CD14-positive monocyte (primary cell): ENCODE results near the gene NOB1. TPM values are rescaled to one million over a fixed set of nuclear protein-coding genes. Genes with fewer than 3 reads are reported as not detected.

Source experiments
- DNase-seq, 3 donors: peaks; one replicate each; pipeline ENCODE4 v3.0.0-alpha.2; 2011 to 2022
- H2AFZ ChIP-seq: 2 replicates; pipeline ENCODE4 v1.6.0; 2012; ENCODE audit warnings: mild to moderate bottlenecking, low read depth, low read length, inconsistent platforms; ENCODE audit not compliant: insufficient read depth, poor library complexity, severe bottlenecking
- H3K27ac ChIP-seq, 2 donors: 1 replicate in 1 of 2; 2 replicates in 1 of 2; pipeline ENCODE4 v1.5.1; 2012 to 2013; ENCODE audit warnings: low read length in 2 of 2, control low read depth in 1 of 2, inconsistent platforms in 1 of 2, low read depth in 1 of 2, mild to moderate bottlenecking in 1 of 2
- H3K27me3 ChIP-seq, 2 donors: one replicate each; pipeline versions ENCODE4 v1.6.0 to v1.6.1; 2011 to 2013; ENCODE audit warnings: low read length in 2 of 2; ENCODE audit not compliant: control insufficient read depth in 2 of 2, insufficient read depth in 2 of 2
- H3K36me3 ChIP-seq, 2 donors: replicated peaks in 1 of 2; 1 replicate in 1 of 2; 2 replicates in 1 of 2; pipeline versions ENCODE4 v1.5.1 to v1.6.1; 2012 to 2013; ENCODE audit warnings: low read length in 2 of 2, control low read depth in 1 of 2, inconsistent platforms in 1 of 2, mild to moderate bottlenecking in 1 of 2; ENCODE audit not compliant: insufficient read depth in 2 of 2, control insufficient read depth in 1 of 2
- H3K4me1 ChIP-seq, 2 donors: 1 replicate in 1 of 2; 2 replicates in 1 of 2; pipeline versions ENCODE4 v1.5.1 to v1.6.1; 2012 to 2013; ENCODE audit warnings: low read length in 2 of 2, control low read depth in 1 of 2, inconsistent platforms in 1 of 2, mild to moderate bottlenecking in 1 of 2, moderate library complexity in 1 of 2; ENCODE audit not compliant: insufficient read depth in 2 of 2, control insufficient read depth in 1 of 2
- H3K4me2 ChIP-seq: replicated peaks from 2 replicates; pipeline ENCODE3; 2012; ENCODE audit warnings: low read length, moderate library complexity, mild to moderate bottlenecking; ENCODE audit not compliant: poor library complexity, severe bottlenecking; ENCODE audit errors: extremely low read depth
- H3K4me3 ChIP-seq, 3 experiments: fragments of 200-600 bp in 1 of 3; sonication (generic) in 1 of 3; replicated peaks in 1 of 3; 1 replicate in 2 of 3; 2 replicates in 1 of 3; pipeline ENCODE4 v1.5.1; 2011 to 2013; ENCODE audit warnings: low read length in 3 of 3, mild to moderate bottlenecking in 3 of 3, control low read depth in 2 of 3, low read depth in 2 of 3, inconsistent platforms in 1 of 3, moderate library complexity in 1 of 3
- H3K79me2 ChIP-seq: 2 replicates; pipeline ENCODE4 v1.6.0; 2012; ENCODE audit warnings: mild to moderate bottlenecking, control low read depth, inconsistent platforms, low read length, moderate library complexity; ENCODE audit not compliant: insufficient read depth
- H3K9ac ChIP-seq: 2 replicates; pipeline ENCODE4 v1.6.0; 2017; ENCODE audit warnings: low read length, mild to moderate bottlenecking; ENCODE audit not compliant: insufficient read depth, poor library complexity, severe bottlenecking
- H3K9me3 ChIP-seq, 2 donors: replicated peaks in 1 of 2; 1 replicate in 1 of 2; 2 replicates in 1 of 2; pipeline versions ENCODE4 v1.5.1 to v1.6.1; 2012 to 2013; ENCODE audit warnings: low read length in 2 of 2, control low read depth in 1 of 2; ENCODE audit not compliant: control insufficient read depth in 1 of 2, insufficient read depth in 1 of 2
- H4K20me1 ChIP-seq: 2 replicates; pipeline ENCODE4 v1.6.0; 2012; ENCODE audit warnings: mild to moderate bottlenecking, low read length, control low read depth, moderate library complexity; ENCODE audit not compliant: insufficient read depth
- H3K27ac Mint-ChIP-seq, 7 donors: one replicate each; pipeline ENCODE4 v1.8.0; 2020; ENCODE audit warnings: mild to moderate bottlenecking in 7 of 7, mixed read lengths in 7 of 7, moderate library complexity in 6 of 7, inconsistent platforms in 2 of 7
- H3K27me3 Mint-ChIP-seq, 3 donors: one replicate each; pipeline ENCODE4 v1.8.0; 2021 to 2022; ENCODE audit warnings: low read depth in 3 of 3, mild to moderate bottlenecking in 3 of 3, mixed read lengths in 3 of 3, moderate library complexity in 3 of 3, inconsistent platforms in 1 of 3
- H3K36me3 Mint-ChIP-seq, 2 donors: one replicate each; pipeline ENCODE4 v1.8.0; 2020; ENCODE audit warnings: mixed read lengths in 2 of 2, inconsistent platforms in 1 of 2, mild to moderate bottlenecking in 1 of 2
- H3K4me1 Mint-ChIP-seq: one replicate; pipeline ENCODE4 v1.8.0; 2020; ENCODE audit warnings: mild to moderate bottlenecking, mixed read lengths
- H3K4me3 Mint-ChIP-seq, 2 donors: one replicate each; pipeline ENCODE4 v1.8.0; 2020; ENCODE audit warnings: mild to moderate bottlenecking in 2 of 2, mixed read lengths in 2 of 2, moderate library complexity in 1 of 2
- H3K9me3 Mint-ChIP-seq, 7 donors: one replicate each; pipeline ENCODE4 v1.8.0; 2020 to 2022; ENCODE audit warnings: mixed read lengths in 7 of 7, mild to moderate bottlenecking in 6 of 7, moderate library complexity in 6 of 7, inconsistent platforms in 2 of 7
- CTCF ChIP-seq: fragments of 200-600 bp; IDR thresholded peaks from one replicate; pipeline ENCODE4 v1.8.0; 2022; ENCODE audit warnings: antibody characterized with exemption, mild to moderate bottlenecking
- WGBS: methylation state at CpG from one replicate; pipeline ENCODE4 v1.1.5; 2013; ENCODE audit warnings: missing lambda C conversion rate; ENCODE audit not compliant: insufficient coverage; 5-methylcytosine and 5-hydroxymethylcytosine counted together
- intact Hi-C, 2 donors: fragments of 100-400 bp; cut with micrococcal nuclease; formaldehyde crosslinking; loops; one replicate each; pipeline versions ENCODE4 v1.15.0 to v1.15.1; 2023
- polyA minus RNA-seq: library from RNA; depleted of rRNA, polyadenylated mRNA; stranded (reverse); fragments of >200 nt; gene quantifications from 2 replicates; pipeline ENCODE4 v1.2.3, GENCODE V29; 2012
- polyA plus RNA-seq, 3 donors: library from polyadenylated mRNA; depleted of rRNA in 1 of 3; unstranded in 2 of 3; stranded (reverse) in 1 of 3; fragments of 300-500 nt in 2 of 3; fragments of >200 nt in 1 of 3; fragmentation: Illumina TruSeq in 2 of 3; gene quantifications; 1 replicate in 2 of 3; 2 replicates in 1 of 3; pipeline ENCODE4 v1.2.3, GENCODE V29; 2012 to 2021
- total RNA-seq, 12 experiments: library from RNA in 1 of 12; stranded (reverse) in 1 of 12; fragments of 120-200 nt in 1 of 12; gene quantifications; one replicate each; pipeline ENCODE4 v1.2.4 and lab custom pipeline; 2013 to 2026; ENCODE audit warnings: mixed read lengths in 6 of 12, inconsistent platforms in 1 of 12

Gene NOB1
- total RNA-seq (2013): 10.1 TPM
- polyA plus RNA-seq (10 to 100 TPM; 15.7 to 27.5 (median 18.0) TPM), polyA minus RNA-seq (24.8 and 36.1 TPM in 2 replicates), total RNA-seq (lab: John Stamatoyannopoulos, UW) (3.2 to 13.6 (median 9.5) reads per million in 11 experiments)

DNA sequence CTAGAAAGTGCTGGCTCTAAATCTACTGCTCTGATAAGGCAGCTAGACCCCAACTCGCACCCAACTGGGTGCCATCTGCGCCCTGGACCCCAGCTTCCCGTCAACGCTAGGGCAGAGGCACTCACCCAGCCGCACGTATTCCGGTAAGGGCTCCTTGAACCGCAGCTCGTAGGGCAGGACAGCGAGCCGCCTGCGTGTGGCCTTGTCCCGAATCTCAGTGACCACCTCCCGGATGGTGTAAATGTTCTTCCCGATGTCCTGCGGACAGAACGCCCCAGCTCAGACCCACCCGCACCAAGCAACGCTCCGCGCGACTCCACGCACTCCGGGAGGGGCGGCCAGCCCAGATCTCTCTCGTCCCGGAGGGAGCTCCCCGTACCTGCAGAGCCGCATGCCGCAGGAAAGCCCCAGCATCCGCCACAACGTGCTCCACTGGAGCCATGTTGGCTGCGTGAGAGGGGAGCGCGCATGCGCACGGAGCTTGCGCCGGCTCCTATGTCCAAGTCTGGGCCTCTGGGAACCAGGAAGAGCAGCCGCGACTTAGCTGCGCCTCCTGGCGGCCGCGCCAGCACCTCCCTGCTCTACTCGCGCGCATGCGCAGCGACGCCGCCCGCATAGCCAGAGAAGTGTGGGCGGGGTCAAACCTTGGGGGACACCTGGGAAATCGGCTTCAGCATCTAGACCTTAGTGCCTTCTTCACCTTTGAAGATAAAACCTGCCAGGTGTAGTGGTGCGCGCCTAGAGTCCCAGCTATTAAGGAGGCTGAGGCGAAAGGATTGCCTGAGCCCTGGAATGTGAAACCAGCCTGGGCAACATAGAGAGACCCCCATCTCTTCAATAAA, at the start of gene NOB1:
Gene NOB1, minus strand, starts transcription at position 458 of the 842 bp plus-strand sequence. Its CDS starts 16 bp downstream, at position 442.
- Mint-ChIP-seq H3K27me3 (peaks cover 3 to 5% (median 3%) of the 10 kb centered on the region in 3 donors), H3K27ac (peak within 1 kb of the TSS; percentile 90 to 98 (median 94)), H3K36me3 (peaks cover 19 to 29% of the 10 kb centered on the region in 2 donors), H3K9me3 (peaks cover 0 to 5% (median 0%) of the 10 kb centered on the region in 7 donors), H3K4me3 (peak within 1 kb of the TSS; percentile 99 to 100), H3K4me1 (peaks cover 16% of the 10 kb centered on the region)
- Histone ChIP-seq H4K20me1 (no peaks in the 10 kb centered on the region), H3K79me2 (peaks cover 28% of the 10 kb centered on the region), H3K4me1 (peaks cover 13% of the 10 kb centered on the region in 2 donors), H3K36me3 (peaks cover 13 to 26% of the 10 kb centered on the region in 2 donors), H3K27me3 (no peaks in the 10 kb centered on the region), H3K4me3 (peak within 1 kb of the TSS; percentile 73 to 88 (median 87)), H3K27ac (peak within 1 kb of the TSS; percentile 54 to 93), H3K9ac (peak within 1 kb of the TSS; percentile 87), H2AFZ (peak within 1 kb of the TSS; percentile 98), H3K4me2 (peak within 1 kb of the TSS; percentile 87), H3K9me3 (no peaks in the 10 kb centered on the region)
- intact Hi-C loops: loop anchor here (2.0 to 10.0 kb wide), 3 partner anchors 42 to 360 kb away; no protein-coding TSS in a partner anchor
- DNase-seq: peak; percentile 97 to 99 (median 98)
- WGBS: under 1% methylated on average over 55 of the region's 58 CpGs
- TF ChIP-seq CTCF: peak; percentile 96

GRCh38 chr16:69804297-69804696, 49.6 kb upstream of the NOB1 start:
- H3K4me3 ChIP-seq: no peak overlapping the region
- no peaks in the 10 kb centered on the region for H3K9me3 ChIP-seq
- H3K9me3 Mint-ChIP-seq: no peaks in the 10 kb centered on the region
- H3K36me3 Mint-ChIP-seq: peaks cover 64 to 87% of the 10 kb centered on the region in 2 donors
- WGBS: no CpG with 5 or more reads among the region's 1 CpG
- H3K27ac ChIP-seq: no peak overlapping the region
- H3K4me1 Mint-ChIP-seq: no peaks in the 10 kb centered on the region
- no peak overlapping the region for H3K4me3 Mint-ChIP-seq
- peaks cover 32% of the 10 kb centered on the region for H4K20me1 ChIP-seq
- intact Hi-C loops: no loop called here
- no peaks in the 10 kb centered on the region for H3K27me3 ChIP-seq
- no peak overlapping the region for H3K9ac ChIP-seq
- H2AFZ ChIP-seq: no peak overlapping the region
- H3K36me3 ChIP-seq: peaks cover 69 to 92% of the 10 kb centered on the region in 2 donors
- no peaks in the 10 kb centered on the region for H3K79me2 ChIP-seq
- TF ChIP-seq CTCF: no peak
- H3K4me1 ChIP-seq: no peaks in the 10 kb centered on the region
- no peak overlapping the region for H3K27ac Mint-ChIP-seq
- peaks cover 0 to 2% (median 0%) of the 10 kb centered on the region in 3 donors for H3K27me3 Mint-ChIP-seq
- H3K4me2 ChIP-seq: no peak overlapping the region
- DNase-seq: no peak
